TTC549 (cell line): ENCODE results near the gene NUCB2.

Source experiments
- FAIRE-seq: peaks from 2 replicates; lab custom pipeline; 2012; peaks lifted over from hg19 to GRCh38; lab: Jason Lieb, UNC

The NUCB2 gene

GRCh38 chr11:17333799-17334586, 57.5 kb downstream of the NUCB2 start:
- no peak for FAIRE-seq

GRCh38 chr11:17343257-17343656, 66.7 kb downstream of the NUCB2 start:
- FAIRE-seq: no peak

GRCh38 chr11:17343907-17344306, 67.4 kb downstream of the NUCB2 start:
- no peak for FAIRE-seq

DNA sequence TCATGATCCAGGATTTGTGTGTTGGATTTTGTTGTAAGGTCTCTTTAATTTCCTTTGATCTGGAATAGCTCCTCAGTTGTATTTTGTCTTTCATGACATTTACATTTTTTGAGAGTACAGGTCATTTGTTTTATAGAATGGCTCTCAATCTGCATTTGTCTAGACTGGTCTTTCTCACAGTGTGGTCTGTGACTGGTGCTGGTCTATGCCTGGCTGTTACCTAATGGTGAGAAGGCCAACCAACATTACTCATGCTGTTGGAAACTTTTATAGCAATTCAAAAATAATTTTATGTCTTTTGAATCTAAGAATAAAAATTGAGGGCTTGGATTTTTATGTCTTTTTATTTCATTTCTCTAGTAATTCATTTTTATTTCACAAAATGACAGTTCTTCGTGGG, 71.1 kb downstream of the NUCB2 start:
- FAIRE-seq: no peak

DNA sequence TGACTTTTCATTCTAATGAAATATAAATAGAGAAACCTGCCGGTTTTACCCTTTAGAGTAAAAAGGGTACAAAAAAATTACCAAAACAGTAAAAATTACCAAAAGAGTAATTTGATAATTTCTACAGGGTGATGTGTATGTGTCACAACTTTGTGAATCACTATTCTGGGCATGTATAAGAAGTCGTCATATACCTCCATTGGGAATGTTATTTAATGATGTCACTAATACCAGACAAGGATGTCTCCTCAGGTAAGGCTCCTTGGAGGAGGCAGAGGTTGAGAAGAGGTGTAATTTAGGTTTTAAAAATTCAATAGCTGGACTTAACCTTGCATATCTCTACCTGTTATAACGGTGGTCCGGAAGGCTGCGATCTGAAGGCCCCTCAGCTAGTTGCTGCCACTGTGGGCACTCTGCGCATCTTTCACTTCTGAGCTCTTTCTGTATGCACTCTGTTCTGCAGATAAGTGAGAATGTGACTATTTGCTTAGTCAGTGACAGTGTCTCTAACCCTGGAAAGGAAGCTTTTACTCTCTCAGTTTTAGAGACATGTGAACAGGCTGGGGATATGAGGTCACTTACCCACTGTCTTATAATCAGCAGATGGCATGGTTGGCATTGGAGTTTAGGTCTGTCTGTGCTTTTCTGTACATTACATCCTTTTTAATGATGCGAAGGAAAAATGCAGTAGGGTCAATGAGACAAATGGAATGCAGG, 74.1 kb downstream of the NUCB2 start:
- no peak for FAIRE-seq

- FAIRE-seq: no peak
Measured at GRCh38 chr11:17351172-17351509, 74.6 kb downstream of the NUCB2 start.

DNA sequence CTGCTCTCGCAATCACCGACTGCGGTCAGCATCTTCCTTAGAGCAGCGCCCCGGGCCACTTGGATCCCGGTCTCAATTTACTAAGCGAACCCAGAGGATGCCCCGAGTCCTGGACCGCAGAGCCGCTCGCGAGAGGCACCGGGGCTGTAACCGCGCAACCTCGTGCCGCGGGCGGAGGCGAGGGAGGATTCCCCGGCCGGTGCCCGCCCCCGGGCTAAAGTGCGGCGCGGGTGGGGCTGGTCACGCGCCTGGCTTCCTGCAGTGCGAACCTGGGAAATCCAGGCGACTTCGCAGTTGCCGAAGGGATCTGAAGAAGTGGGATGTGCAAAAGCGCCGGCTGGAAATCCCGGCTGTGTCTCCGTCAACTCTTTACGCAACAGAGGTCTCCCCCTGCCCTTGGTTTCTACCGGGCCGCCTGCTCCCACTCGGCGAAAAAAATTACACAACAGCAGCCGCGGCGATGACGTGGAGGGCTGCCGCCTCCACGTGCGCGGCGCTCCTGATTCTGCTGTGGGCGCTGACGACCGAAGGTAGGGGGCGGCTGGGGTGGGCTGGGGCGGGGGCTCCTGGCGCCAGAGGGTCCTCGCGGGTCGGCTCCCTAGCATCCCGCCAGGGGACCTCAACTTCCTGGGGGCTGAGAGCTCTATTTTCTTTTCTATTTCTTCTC, 75.1 kb downstream of the NUCB2 start, which contains the start of gene NCR3LG1:
Gene NCR3LG1 (plus strand): TSS at position 291 of the 667 bp plus-strand sequence. CDS start 170 bp downstream, at position 461.
- FAIRE-seq: no peak

DNA sequence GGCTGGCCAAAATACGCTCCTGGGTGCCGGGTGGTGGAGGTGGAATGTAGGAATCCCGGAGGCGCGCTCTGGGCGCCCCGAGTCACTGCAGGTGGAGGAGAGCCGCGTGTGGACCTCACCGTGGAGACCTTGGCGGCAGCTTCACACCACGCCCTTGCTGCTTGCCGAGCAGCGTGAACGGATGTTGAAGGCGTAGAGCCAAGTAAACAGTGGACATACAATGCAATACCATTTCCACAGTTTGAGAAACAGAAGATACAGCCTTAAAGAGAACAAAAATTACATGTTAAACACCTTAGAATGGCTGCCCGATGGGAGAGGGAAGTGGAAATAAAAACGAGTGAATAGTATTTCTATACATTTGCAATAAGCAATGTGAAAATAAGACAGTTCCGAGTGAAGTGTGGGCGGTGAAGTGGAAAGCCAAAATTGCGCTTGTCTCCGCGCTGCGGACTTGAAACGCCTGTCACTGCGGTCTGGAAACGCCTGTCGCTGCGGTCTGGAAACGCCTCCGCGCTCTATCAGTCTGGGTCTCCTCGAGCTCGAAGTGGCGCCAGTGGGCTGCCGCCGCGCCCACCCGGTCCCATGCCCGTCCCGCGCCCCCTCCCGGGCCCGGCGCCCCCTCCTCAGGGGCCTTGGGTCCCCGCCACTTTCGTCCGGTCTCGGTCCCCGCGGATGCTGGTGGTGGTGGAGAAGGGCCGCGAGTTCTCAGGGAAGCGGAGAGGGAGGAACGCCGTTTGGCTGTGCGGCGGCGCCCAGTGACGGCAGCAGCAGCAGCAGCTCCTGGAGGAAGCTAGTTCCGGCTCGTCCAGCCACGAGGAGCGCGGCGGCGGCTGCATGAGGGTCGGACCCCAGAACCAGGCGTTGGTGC, 76.6 kb downstream of the NUCB2 start:
- no peak for FAIRE-seq

DNA sequence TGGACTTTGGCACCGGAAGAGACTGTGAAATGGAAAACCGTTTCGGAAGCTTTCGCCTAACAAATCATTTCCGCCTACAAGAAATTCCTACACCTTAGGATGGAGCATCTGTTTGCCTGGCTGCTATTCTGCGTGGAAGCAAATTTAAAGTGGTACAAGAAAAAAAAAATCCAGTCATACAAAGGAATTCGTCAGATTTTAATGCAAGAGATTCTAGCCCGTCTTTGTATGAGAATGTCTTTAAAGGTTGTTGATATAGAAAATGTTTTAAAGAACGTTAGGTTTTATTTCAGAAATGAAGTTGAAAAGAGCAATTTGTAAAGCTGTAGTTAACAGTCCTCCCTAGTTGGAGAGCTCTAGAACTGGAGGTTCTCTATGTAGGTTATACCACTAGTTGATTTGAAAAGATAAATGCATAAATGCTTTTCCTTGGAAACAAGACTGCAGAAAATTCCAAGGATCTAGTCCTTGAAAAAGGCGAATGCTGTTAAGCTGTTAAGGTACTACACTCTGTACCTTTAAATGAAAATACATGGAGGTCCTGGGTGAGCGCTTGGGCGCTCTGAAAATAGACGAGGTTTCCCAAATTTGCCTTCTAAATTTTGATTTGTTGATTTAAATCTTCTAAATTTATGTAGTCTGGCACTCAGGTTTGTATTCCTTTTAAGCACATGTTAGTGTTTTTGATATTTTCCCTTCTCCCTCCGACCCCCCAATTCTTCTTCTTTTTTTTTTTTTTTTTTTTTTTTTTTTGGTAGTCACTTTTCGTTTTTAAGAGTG, 77.5 kb downstream of the NUCB2 start:
- no peak for FAIRE-seq

- FAIRE-seq: peak; percentile 57
Measured at GRCh38 chr11:17354601-17354991, 78.1 kb downstream of the NUCB2 start.

DNA sequence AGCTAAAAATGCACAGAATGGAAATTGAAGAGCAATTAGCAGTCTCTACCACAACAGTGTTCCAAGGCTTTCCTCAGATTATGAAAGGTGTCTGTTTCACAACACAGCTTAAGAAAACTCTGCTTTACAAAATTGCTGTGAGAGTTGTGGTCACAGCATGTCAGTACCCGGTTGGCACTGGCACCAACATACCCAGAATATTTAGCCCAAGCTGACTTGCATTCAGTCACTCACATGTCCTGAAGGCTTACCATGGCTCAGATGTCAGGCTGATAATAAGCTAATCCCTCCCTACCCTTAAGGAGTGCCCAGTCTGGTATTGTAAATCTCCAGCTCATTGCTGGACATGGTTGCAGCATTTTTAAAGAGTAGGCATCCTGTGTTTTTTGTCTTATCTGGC, 90.0 kb downstream of the NUCB2 start:
- FAIRE-seq: no peak

- FAIRE-seq: no peak
Measured at GRCh38 chr11:17368551-17368950, 92.0 kb downstream of the NUCB2 start.

DNA sequence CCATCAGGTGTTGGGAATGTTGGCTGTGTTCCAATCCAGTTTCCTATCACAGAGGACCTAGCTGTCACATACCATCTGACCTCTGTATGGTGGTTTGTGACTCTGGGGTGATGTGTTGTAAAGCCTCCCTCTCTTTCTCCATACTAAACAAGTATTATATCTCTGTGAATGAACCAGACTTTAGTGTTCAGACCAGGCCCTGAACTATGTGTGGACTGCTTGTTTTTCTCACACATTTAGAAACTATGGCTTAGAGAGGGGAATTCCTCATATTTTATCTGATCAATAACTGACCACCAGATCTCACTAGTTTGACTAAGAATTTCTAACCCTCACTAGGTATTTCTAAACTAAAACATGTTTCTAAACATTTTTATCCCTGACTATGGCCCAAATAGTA, 92.6 kb downstream of the NUCB2 start:
- FAIRE-seq: no peak

GRCh38 chr11:17369684-17370243, 93.2 kb downstream of the NUCB2 start:
- no peak for FAIRE-seq

- FAIRE-seq: no peak
Measured at GRCh38 chr11:17371614-17372013, 95.1 kb downstream of the NUCB2 start.

DNA sequence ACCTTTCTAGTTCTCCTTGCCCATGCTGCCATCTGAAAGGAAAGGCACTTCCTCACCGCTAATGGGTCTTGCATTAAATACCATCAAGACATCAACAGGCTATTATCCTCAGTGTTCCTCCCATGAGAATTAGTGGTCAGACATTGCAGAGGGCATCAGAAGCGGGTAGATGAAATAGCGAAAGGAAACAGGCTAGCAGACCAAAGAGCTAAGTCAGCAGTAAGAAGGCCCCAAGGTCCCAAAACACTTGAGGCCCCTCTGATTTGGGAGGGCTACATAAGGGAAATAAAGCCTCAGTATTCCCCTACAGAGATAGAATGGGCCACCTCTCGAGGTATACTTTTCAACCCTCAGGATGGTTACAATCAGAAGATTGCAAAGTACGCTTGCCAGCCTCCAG, 99.0 kb downstream of the NUCB2 start:
- FAIRE-seq: no peak

- FAIRE-seq: no peak
Measured at GRCh38 chr11:17376493-17376892, 100.0 kb downstream of the NUCB2 start.

- FAIRE-seq: no peak
Measured at GRCh38 chr11:17378655-17379054, 102.1 kb downstream of the NUCB2 start.

DNA sequence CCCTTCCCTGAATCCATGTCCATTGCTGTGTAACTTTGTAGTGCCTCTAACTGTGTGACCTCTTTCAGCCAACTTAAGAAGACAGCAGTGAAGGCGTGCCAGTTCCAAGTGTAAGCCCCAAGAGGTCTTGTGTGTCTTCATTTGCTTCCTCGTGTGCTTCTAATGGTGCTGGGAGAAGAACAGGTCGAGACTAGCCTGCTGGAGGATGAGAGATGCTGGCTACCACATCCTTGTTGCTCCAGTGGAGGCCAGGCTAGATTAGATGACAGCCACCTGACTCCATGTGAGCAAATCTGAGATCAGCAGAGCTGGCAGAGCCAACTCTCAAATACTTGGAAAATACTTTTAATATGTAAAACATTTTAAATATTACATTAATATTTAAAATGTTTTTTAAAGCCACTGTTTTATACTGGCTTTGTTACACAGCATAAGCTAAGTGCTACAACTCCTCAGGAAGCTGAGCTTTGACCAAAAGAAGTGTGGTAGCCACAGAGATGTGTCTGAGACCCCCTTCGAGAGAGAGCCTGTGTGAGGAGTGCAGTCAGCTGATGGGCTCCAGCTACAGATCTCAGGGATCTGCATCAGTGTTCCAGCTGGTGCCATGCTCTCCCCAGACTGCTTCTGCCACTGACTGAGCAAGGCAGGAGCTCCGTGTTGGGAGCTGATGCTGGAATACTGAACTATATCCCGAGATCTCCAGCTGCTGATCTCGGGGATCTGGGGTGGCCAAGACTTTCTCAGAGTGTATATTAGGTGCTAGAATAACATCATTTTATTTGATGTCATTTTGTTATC, 103.0 kb downstream of the NUCB2 start:
- no peak for FAIRE-seq

DNA sequence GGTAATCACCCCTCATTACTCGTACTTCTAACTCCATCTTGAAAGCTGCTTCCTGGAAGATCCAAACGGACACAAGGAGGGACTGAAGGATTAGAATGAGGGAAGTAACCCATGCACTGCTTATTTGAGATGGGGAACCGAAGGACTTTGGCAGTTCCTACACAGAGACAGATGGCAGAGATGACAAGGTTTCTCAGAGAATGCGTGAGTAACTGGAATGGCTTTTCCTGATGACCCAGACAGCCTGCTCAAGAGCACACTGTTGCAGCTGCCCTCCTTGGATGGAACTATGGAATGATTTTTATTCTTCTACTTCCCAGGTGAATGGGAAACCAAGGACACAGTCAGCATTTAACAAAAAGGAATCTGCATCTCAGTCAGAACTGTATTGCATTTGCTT, 104.6 kb downstream of the NUCB2 start:
- no peak for FAIRE-seq
